Endodermal cell (in vitro differentiated cells): ENCODE measurements around the gene WDR27. TPM values are rescaled to one million over a fixed set of nuclear protein-coding genes. Genes with fewer than 3 reads are reported as not detected.

Source experiments
- DNase-seq: peaks from one replicate; pipeline ENCODE4 v3.0.0-alpha.2; 2017
- H3K27ac ChIP-seq: 2 replicates; pipeline ENCODE4 v1.5.1; 2013; ENCODE audit warnings: mild to moderate bottlenecking, low read depth, low read length, moderate library complexity
- H3K27me3 ChIP-seq: 2 replicates; pipeline ENCODE4 v1.6.1; 2013; ENCODE audit warnings: mild to moderate bottlenecking, low read length, moderate library complexity; ENCODE audit not compliant: insufficient read depth, control insufficient read depth, poor library complexity, severe bottlenecking
- H3K36me3 ChIP-seq: 2 replicates; pipeline ENCODE4 v1.7.0; 2013; ENCODE audit warnings: mild to moderate bottlenecking, low read length, moderate library complexity; ENCODE audit not compliant: control insufficient read depth, insufficient read depth
- H3K4me1 ChIP-seq: one replicate; pipeline ENCODE4 v1.7.0; 2013; ENCODE audit warnings: low read length; ENCODE audit not compliant: control insufficient read depth, insufficient read depth
- H3K4me3 ChIP-seq: 2 replicates; pipeline ENCODE4 v1.5.1; 2013; ENCODE audit warnings: mild to moderate bottlenecking, low read length, moderate library complexity
- H3K9ac ChIP-seq: 2 replicates; pipeline ENCODE4 v1.6.1; 2013; ENCODE audit warnings: mild to moderate bottlenecking, low read length, moderate library complexity; ENCODE audit not compliant: poor library complexity, severe bottlenecking; ENCODE audit errors: extremely low read depth
- H3K9me3 ChIP-seq: 2 replicates; pipeline ENCODE4 v1.6.1; 2013; ENCODE audit warnings: mild to moderate bottlenecking, low read length, moderate library complexity; ENCODE audit not compliant: control insufficient read depth
- H3K27ac Mint-ChIP-seq: 2 replicates; pipeline ENCODE4 v1.8.0; 2020; ENCODE audit warnings: mixed read lengths
- H3K27me3 Mint-ChIP-seq: 2 replicates; pipeline ENCODE4 v1.8.0; 2021; ENCODE audit warnings: mild to moderate bottlenecking, mixed read lengths; ENCODE audit not compliant: insufficient read depth
- H3K36me3 Mint-ChIP-seq: 2 replicates; pipeline ENCODE4 v1.8.0; 2020; ENCODE audit warnings: low read depth, mixed read lengths
- H3K4me1 Mint-ChIP-seq: 2 replicates; pipeline ENCODE4 v1.8.0; 2020; ENCODE audit warnings: mixed read lengths
- H3K4me3 Mint-ChIP-seq: 2 replicates; pipeline ENCODE4 v1.8.0; 2020; ENCODE audit warnings: mild to moderate bottlenecking, moderate library complexity, mixed read lengths
- H3K9me3 Mint-ChIP-seq: 2 replicates; pipeline ENCODE4 v1.8.0; 2020; ENCODE audit warnings: mild to moderate bottlenecking, mixed read lengths
- WGBS, 2 experiments: methylation state at CpG; one replicate each; pipeline versions ENCODE4 v1.1.5 to v1.1.7; 2013; ENCODE audit warnings: missing lambda C conversion rate in 2 of 2, mixed read lengths in 1 of 2; ENCODE audit not compliant: insufficient coverage in 1 of 2, insufficient read length in 1 of 2; 5-methylcytosine and 5-hydroxymethylcytosine counted together
- total RNA-seq, 2 donors: library from RNA; stranded (reverse); fragmentation: NEBNext Ultra II Directional in 1 of 2; extraction: Animal tissue kit (Norgen Biotek cat#: 25700) in 1 of 2; gene quantifications; 2 replicates in 1 of 2; 3 replicates in 1 of 2; pipeline ENCODE4 v1.2.1, GENCODE V29; 2021
- TF ChIP-seq, protein P1 (sequence below): fragments of 200-600 bp; sonication (generic); conservative IDR thresholded peaks from 2 replicates; pipeline ENCODE4 v1.5.0; 2021; ENCODE audit warnings: antibody characterized with exemption, mild to moderate bottlenecking

Gene WDR27
- total RNA-seq, 2 donors from 2014 or later = 94.4 to 110 TPM

DNA sequence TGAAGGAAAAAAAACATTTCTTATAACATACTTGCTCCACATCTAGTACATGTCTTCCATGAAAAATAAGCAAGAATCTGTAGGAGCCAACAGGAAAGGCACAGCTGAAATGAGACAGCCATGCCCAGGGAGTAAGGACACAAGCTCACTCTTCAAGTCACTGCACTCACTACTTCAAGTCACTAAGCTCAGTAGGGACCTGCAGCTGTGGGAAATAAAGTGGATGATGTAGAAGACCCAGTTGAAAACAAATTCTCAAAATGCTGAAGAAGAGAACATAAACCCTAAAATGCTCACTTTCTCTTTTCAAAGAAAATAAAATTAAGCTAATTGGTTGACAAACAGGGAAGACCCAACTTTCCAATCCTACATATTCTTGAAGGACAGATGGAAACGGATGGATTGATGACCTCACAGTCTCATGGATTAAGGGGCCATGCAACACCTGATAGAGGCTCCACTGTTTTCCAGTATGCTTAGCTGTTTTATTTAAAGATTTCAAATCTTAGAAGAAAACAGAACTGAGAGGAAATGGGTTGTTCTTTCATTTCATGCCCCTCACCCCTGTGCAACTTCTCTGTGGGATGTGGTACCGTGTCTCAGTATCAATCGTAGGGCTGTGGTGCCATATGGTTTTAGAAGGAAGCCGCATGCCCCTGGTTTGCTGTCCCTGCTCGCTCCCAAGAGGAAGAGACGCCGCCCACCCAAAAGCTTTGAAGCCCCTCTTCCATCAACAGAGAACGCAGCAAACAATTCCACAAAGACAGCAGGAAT is 133.3 kb downstream of the WDR27 start:
- Mint-ChIP-seq H3K4me3 (no peak overlapping the region), H3K36me3 (peaks cover 37% of the 10 kb centered on the region), H3K27ac (no peak overlapping the region), H3K9me3 (no peaks in the 10 kb centered on the region), H3K4me1 (no peaks in the 10 kb centered on the region), H3K27me3 (no peaks in the 10 kb centered on the region)
- H3K4me1 ChIP-seq = no peaks in the 10 kb centered on the region
- no peak overlapping the region for H3K9ac ChIP-seq
- TF ChIP-seq, protein P1, sequence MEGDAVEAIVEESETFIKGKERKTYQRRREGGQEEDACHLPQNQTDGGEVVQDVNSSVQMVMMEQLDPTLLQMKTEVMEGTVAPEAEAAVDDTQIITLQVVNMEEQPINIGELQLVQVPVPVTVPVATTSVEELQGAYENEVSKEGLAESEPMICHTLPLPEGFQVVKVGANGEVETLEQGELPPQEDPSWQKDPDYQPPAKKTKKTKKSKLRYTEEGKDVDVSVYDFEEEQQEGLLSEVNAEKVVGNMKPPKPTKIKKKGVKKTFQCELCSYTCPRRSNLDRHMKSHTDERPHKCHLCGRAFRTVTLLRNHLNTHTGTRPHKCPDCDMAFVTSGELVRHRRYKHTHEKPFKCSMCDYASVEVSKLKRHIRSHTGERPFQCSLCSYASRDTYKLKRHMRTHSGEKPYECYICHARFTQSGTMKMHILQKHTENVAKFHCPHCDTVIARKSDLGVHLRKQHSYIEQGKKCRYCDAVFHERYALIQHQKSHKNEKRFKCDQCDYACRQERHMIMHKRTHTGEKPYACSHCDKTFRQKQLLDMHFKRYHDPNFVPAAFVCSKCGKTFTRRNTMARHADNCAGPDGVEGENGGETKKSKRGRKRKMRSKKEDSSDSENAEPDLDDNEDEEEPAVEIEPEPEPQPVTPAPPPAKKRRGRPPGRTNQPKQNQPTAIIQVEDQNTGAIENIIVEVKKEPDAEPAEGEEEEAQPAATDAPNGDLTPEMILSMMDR = no peak
- DNase-seq = no peak
- H3K27me3 ChIP-seq = no peaks in the 10 kb centered on the region
- H3K4me3 ChIP-seq = no peak overlapping the region
- no peak overlapping the region for H3K27ac ChIP-seq
- H3K9me3 ChIP-seq = no peaks in the 10 kb centered on the region
- 91 to 93% methylated on average over 1 to 8 of the region's 8 CpGs for WGBS, 2 experiments
- H3K36me3 ChIP-seq = peaks cover 6% of the 10 kb centered on the region

DNA sequence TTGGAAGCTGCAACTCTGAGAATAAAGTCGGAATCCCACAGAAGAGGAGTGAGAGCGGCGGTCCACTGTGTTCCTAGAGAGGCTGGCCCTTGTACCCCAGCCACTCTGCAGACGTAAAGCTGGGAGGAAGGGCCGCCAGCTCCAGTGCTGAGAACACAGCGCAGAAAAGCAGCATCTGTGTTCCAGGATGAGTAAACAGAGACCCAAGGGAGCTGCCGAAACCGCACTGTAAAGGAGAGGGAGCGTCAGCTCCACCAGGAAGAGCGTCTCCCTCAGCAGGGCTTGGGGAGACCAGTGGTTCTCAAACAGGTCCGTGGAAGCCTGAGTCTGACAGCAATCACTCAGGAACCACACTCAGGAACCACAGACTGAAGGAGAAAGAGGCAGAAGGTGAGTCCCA is 134.0 kb downstream of the WDR27 start:
- H3K4me1 ChIP-seq = no peaks in the 10 kb centered on the region
- H3K36me3 ChIP-seq = peaks cover 6% of the 10 kb centered on the region
- DNase-seq = no peak
- Mint-ChIP-seq H3K27me3 (no peaks in the 10 kb centered on the region), H3K4me1 (no peaks in the 10 kb centered on the region), H3K36me3 (peaks cover 39% of the 10 kb centered on the region), H3K27ac (no peak overlapping the region), H3K4me3 (no peak overlapping the region), H3K9me3 (no peaks in the 10 kb centered on the region)
- TF ChIP-seq, protein P1 = no peak
- H3K9ac ChIP-seq = no peak overlapping the region
- 86 to 87% methylated on average over 11 of the region's 11 CpGs for WGBS, 2 experiments
- H3K4me3 ChIP-seq = no peak overlapping the region
- H3K27ac ChIP-seq = no peak overlapping the region
- no peaks in the 10 kb centered on the region for H3K9me3 ChIP-seq
- H3K27me3 ChIP-seq = no peaks in the 10 kb centered on the region

DNA sequence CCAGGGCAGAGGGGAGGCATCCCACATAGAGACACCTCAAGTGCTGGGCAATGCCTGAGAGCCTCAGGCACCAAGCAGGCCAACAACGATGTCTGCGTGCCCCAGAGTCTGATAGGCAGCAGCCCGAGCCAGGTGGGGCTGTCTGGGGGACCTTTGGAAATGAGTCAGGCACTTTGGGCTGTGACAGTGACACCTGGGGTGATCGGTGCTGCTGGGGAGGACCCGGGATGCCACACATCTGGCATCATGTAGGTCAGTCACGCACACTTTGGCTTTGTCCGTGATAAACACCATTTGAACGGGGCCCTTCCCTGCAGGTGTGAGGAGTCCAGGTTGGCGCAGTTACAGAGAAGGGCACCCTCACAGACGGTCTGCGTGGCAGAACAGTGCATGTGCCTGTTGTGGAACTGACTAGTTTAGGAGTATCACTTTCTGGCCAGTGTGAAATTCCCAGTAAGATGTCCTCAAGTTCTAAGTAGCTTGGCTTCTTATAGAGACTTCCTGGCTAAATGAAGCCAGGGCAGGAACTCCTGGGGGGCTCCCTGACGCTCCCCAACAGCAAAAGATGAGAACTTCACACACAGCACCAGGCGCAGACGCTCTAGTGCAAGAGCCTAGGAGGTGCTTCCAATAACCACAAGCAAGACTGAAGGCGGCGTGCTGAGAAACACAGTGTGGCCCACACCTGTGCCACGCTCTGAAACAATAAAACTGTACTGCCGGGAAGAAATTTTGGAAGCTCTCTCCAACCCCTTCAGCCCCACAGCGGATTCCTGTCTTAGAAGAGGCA is 134.7 kb downstream of the WDR27 start:
- TF ChIP-seq, protein P1 = no peak
- Mint-ChIP-seq H3K4me1 (no peaks in the 10 kb centered on the region), H3K27me3 (no peaks in the 10 kb centered on the region), H3K4me3 (no peak overlapping the region), H3K27ac (no peak overlapping the region), H3K36me3 (peaks cover 37% of the 10 kb centered on the region), H3K9me3 (no peaks in the 10 kb centered on the region)
- 81 to 89% methylated on average over 8 to 19 of the region's 19 CpGs for WGBS, 2 experiments
- H3K9me3 ChIP-seq = peaks cover under 1% of the 10 kb centered on the region
- no peak overlapping the region for H3K4me3 ChIP-seq
- DNase-seq = no peak
- H3K9ac ChIP-seq = no peak overlapping the region
- H3K36me3 ChIP-seq = peaks cover 6% of the 10 kb centered on the region
- H3K4me1 ChIP-seq = no peaks in the 10 kb centered on the region
- H3K27me3 ChIP-seq = no peaks in the 10 kb centered on the region
- no peak overlapping the region for H3K27ac ChIP-seq
